GM21390 (cell line): Measurements from ENCODE around the gene MLLT1.

Experiments
- ATAC-seq: cut with Tn5 transposase; IDR thresholded peaks from one replicate; pipeline ENCODE4 v1.9.1; 2021; ENCODE audit not compliant: unreplicated experiment

MLLT1 gene

GRCh38 chr19:6223461-6224307 lies 56.1 kb downstream of the MLLT1 start:
- no peak for ATAC-seq

- ATAC-seq, result no peak
Observed at GRCh38 chr19:6222884-6223283, 56.9 kb downstream of the MLLT1 start.

- ATAC-seq, result no peak
Observed at GRCh38 chr19:6221878-6222746, 57.7 kb downstream of the MLLT1 start.

- ATAC-seq, result no peak
Observed at GRCh38 chr19:6221220-6221877, 58.4 kb downstream of the MLLT1 start.

GRCh38 chr19:6220385-6221191 lies 59.2 kb downstream of the MLLT1 start:
- ATAC-seq, result no peak

- no peak for ATAC-seq
Observed at GRCh38 chr19:6219586-6220290, 60.0 kb downstream of the MLLT1 start.

GRCh38 chr19:6219147-6219525 lies 60.6 kb downstream of the MLLT1 start:
- ATAC-seq, result no peak

GRCh38 chr19:6218491-6219146 lies 61.2 kb downstream of the MLLT1 start:
- ATAC-seq, result no peak

GRCh38 chr19:6217752-6218334 lies 61.9 kb downstream of the MLLT1 start:
- ATAC-seq, result no peak

GRCh38 chr19:6216996-6217751 lies 62.6 kb downstream of the MLLT1 start:
- ATAC-seq, result no peak

GRCh38 chr19:6216236-6216995 lies 63.4 kb downstream of the MLLT1 start:
- ATAC-seq, result no peak

- no peak for ATAC-seq
Observed at GRCh38 chr19:6215701-6216235, 64.0 kb downstream of the MLLT1 start.

GRCh38 chr19:6214881-6215541 lies 64.8 kb downstream of the MLLT1 start:
- no peak for ATAC-seq

- ATAC-seq, result no peak
Observed at GRCh38 chr19:6213696-6214641, 65.8 kb downstream of the MLLT1 start.

- ATAC-seq, result no peak
Observed at GRCh38 chr19:6213266-6213595, 66.5 kb downstream of the MLLT1 start.
